ENCODE measurements around the gene IDE.
A peak's percentile ranks its signal among the peaks of the same experiment; 100 is the strongest.

DNA sequence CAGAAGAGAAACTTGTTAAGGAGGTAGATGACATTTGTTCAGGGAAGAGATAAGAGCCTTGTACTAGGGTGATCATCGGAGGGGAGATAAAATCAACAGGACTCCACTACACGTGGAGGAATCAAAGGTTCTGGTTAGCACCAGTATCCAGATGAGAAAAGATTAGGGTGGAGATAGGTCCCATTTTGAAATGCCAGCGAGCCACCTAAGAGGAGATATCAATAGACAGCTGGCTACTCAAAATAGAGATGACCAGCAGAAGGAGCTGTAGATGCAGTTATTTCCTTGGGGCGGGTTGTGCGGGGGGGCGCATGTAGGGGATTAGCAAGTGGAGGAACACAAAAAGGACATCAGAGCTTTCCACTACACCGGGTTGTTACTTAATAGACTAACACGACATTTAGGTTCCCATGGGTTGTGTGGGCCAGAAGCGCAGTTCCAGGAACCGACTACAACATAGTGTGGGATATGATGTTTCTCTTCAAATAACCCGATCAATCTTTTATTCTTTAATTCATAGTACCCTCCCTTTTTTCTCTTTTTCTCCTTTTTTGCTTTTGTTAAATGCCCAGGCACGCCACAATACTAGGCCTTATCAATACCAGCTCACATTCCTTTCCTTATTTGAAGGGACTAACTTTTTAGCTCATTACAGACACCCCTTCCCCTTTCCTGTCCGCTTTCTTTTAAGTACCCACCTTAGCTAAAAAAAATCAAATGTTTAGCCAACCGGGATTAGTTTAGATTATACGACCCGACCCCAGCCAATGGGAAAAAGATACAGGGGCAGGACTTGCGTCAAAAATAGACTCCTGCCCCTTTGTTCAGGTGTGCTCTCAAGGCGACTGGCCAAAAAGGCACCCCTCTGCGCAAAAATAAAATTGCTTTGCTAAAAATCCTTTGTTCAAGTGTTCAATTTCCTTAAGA, 17.0 kb upstream of the IDE start:
- TF ChIP-seq NFE2 (CRISPR knock-in tag; IDR thresholded peaks at IDR 0.05) (no peak), SP2 (CRISPR knock-in tag; IDR thresholded peaks at IDR 0.05) (no peak), EZH2 (conservative IDR thresholded peaks at IDR 0.05; ENCODE audit: low read depth, low read length) (no peak), RFX5 (IDR thresholded peaks at IDR 0.05; ENCODE audit: low read depth, low read length) (no peak), ZNF652 (CRISPR knock-in tag; IDR thresholded peaks at IDR 0.05; ENCODE audit: borderline replicate concordance, low read depth) (no peak), SMYD3 (CRISPR knock-in tag; IDR thresholded peaks at IDR 0.05) (no peak; the same call in 1 of the 2 replicates), ZNF772 (CRISPR knock-in tag; IDR thresholded peaks at IDR 0.05) (no peak; the same call in 1 of the 2 replicates)
- TF ChIP-seq, protein P1, sequence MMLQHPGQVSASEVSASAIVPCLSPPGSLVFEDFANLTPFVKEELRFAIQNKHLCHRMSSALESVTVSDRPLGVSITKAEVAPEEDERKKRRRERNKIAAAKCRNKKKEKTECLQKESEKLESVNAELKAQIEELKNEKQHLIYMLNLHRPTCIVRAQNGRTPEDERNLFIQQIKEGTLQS (CRISPR knock-in tag; IDR thresholded peaks at IDR 0.05) = no peak
- TF ChIP-seq, protein P2, sequence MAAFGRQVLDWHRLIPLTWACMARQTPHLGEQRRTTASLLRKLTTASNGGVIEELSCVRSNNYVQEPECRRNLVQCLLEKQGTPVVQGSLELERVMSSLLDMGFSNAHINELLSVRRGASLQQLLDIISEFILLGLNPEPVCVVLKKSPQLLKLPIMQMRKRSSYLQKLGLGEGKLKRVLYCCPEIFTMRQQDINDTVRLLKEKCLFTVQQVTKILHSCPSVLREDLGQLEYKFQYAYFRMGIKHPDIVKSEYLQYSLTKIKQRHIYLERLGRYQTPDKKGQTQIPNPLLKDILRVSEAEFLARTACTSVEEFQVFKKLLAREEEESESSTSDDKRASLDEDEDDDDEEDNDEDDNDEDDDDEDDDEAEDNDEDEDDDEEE (CRISPR knock-in tag; IDR thresholded peaks at IDR 0.05) = no peak
- TF ChIP-seq, protein P3, sequence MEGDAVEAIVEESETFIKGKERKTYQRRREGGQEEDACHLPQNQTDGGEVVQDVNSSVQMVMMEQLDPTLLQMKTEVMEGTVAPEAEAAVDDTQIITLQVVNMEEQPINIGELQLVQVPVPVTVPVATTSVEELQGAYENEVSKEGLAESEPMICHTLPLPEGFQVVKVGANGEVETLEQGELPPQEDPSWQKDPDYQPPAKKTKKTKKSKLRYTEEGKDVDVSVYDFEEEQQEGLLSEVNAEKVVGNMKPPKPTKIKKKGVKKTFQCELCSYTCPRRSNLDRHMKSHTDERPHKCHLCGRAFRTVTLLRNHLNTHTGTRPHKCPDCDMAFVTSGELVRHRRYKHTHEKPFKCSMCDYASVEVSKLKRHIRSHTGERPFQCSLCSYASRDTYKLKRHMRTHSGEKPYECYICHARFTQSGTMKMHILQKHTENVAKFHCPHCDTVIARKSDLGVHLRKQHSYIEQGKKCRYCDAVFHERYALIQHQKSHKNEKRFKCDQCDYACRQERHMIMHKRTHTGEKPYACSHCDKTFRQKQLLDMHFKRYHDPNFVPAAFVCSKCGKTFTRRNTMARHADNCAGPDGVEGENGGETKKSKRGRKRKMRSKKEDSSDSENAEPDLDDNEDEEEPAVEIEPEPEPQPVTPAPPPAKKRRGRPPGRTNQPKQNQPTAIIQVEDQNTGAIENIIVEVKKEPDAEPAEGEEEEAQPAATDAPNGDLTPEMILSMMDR (CRISPR knock-in tag; IDR thresholded peaks at IDR 0.05) = peak; percentile 71
- TF ChIP-seq, protein P4, sequence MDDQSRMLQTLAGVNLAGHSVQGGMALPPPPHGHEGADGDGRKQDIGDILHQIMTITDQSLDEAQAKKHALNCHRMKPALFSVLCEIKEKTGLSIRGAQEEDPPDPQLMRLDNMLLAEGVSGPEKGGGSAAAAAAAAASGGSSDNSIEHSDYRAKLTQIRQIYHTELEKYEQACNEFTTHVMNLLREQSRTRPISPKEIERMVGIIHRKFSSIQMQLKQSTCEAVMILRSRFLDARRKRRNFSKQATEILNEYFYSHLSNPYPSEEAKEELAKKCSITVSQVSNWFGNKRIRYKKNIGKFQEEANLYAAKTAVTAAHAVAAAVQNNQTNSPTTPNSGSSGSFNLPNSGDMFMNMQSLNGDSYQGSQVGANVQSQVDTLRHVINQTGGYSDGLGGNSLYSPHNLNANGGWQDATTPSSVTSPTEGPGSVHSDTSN (CRISPR knock-in tag; IDR thresholded peaks at IDR 0.05; ENCODE audit: borderline replicate concordance) = no peak

Data from HepG2 (cell line).